Prostate gland (tissue), 2 donors: ENCODE measurements around the gene HNRNPA1. TPM values are rescaled to one million over a fixed set of nuclear protein-coding genes. Genes with fewer than 3 reads are reported as not detected.

Experiments used
- DNase-seq: peaks from one replicate; pipeline ENCODE4 v3.0.0-alpha.2; 2019; ENCODE audit warnings: low spot score
- H3K27ac ChIP-seq, 2 donors: fragments of 200-600 bp; sonication (generic); 2 replicates each; pipeline ENCODE4 v1.5.1; 2017 to 2019
- H3K27me3 ChIP-seq: fragments of 200-600 bp; sonication (generic); replicated peaks from 2 replicates; pipeline ENCODE4 v1.5.1; 2019; ENCODE audit not compliant: insufficient read depth
- H3K36me3 ChIP-seq, 2 donors: fragments of 200-600 bp; sonication (generic); 1 replicate in 1 of 2; 2 replicates in 1 of 2; pipeline versions ENCODE4 v1.5.1 to v1.8.1; 2017 to 2019
- H3K4me1 ChIP-seq: fragments of 200-600 bp; sonication (generic); replicated peaks from 2 replicates; pipeline ENCODE4 v1.5.1; 2019
- H3K4me3 ChIP-seq, 2 donors: fragments of 200-600 bp; sonication (generic); 2 replicates each; pipeline ENCODE4 v1.5.1; 2017 to 2019
- H3K9me3 ChIP-seq: fragments of 200-600 bp; sonication (generic); 2 replicates; pipeline ENCODE4 v1.5.1; 2017
- POLR2A ChIP-seq: fragments of 450-650 bp; IDR thresholded peaks from one replicate; pipeline ENCODE4 v1.6.1; 2016; ENCODE audit warnings: antibody characterized with exemption, mild to moderate bottlenecking
- POLR2AphosphoS5 ChIP-seq: sonication (generic); formaldehyde crosslinking; IDR thresholded peaks from one replicate; pipeline ENCODE4 v1.6.1; 2017; ENCODE audit warnings: antibody characterized with exemption
- WGBS: methylation state at CpG from one replicate; pipeline ENCODE4 v1.1.5; 2018; 5-methylcytosine and 5-hydroxymethylcytosine counted together
- intact Hi-C: fragments of 100-400 bp; cut with DNase I; formaldehyde crosslinking; loops from one replicate; pipeline ENCODE4 v1.14.2; 2022
- total RNA-seq, 2 donors: library from RNA; depleted of rRNA; stranded (reverse); fragments of >200 nt; gene quantifications; one replicate each; pipeline ENCODE4 v1.1.0, GENCODE V29; 2016
- TF ChIP-seq, protein P1 (sequence below), 4 experiments: fragments of 200-600 bp in 2 of 4; fragments of 450-650 bp in 2 of 4; sonication (generic) in 2 of 4; IDR thresholded peaks; 1 replicate in 3 of 4; 2 replicates in 1 of 4; pipeline ENCODE4 v1.5.1; 2016 to 2019; ENCODE audit warnings: antibody characterized with exemption in 4 of 4, mild to moderate bottlenecking in 2 of 4, moderate library complexity in 2 of 4

Gene HNRNPA1
- total RNA-seq, 2 donors from 2014 or later, result 419 to 726 TPM

- Histone ChIP-seq H3K9me3 (no peaks in the 10 kb centered on the region), H3K36me3 (no peaks in the 10 kb centered on the region), H3K27me3 (no peaks in the 10 kb centered on the region), H3K4me1 (peaks cover 3% of the 10 kb centered on the region), H3K27ac (peak overlapping the region; percentile 9 to 38), H3K4me3 (peak overlapping the region; percentile 8 to 17)
- TF ChIP-seq, protein P1, sequence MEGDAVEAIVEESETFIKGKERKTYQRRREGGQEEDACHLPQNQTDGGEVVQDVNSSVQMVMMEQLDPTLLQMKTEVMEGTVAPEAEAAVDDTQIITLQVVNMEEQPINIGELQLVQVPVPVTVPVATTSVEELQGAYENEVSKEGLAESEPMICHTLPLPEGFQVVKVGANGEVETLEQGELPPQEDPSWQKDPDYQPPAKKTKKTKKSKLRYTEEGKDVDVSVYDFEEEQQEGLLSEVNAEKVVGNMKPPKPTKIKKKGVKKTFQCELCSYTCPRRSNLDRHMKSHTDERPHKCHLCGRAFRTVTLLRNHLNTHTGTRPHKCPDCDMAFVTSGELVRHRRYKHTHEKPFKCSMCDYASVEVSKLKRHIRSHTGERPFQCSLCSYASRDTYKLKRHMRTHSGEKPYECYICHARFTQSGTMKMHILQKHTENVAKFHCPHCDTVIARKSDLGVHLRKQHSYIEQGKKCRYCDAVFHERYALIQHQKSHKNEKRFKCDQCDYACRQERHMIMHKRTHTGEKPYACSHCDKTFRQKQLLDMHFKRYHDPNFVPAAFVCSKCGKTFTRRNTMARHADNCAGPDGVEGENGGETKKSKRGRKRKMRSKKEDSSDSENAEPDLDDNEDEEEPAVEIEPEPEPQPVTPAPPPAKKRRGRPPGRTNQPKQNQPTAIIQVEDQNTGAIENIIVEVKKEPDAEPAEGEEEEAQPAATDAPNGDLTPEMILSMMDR (IDR thresholded peaks at IDR 0.05), result no peak
- TF ChIP-seq POLR2A, result no peak
- no peak for TF ChIP-seq POLR2AphosphoS5
- peak; percentile 38 for DNase-seq
- 8% methylated on average over 11 of the region's 11 CpGs for WGBS
- intact Hi-C loops, result no loop called here
Observed at GRCh38 chr12:54259194-54260011, 21.1 kb upstream of the HNRNPA1 start.

GRCh38 chr12:54261815-54262402, 18.6 kb upstream of the HNRNPA1 start:
- TF ChIP-seq POLR2AphosphoS5, result no peak
- TF ChIP-seq POLR2A, result no peak
- TF ChIP-seq, protein P1 (IDR thresholded peaks at IDR 0.05), result no peak
- no peaks in the 10 kb centered on the region for H3K27me3 ChIP-seq
- peaks cover 3% of the 10 kb centered on the region for H3K4me1 ChIP-seq
- H3K36me3 ChIP-seq, result no peaks in the 10 kb centered on the region
- H3K27ac ChIP-seq, result no peak overlapping the region
- no peak for DNase-seq
- no peak overlapping the region for H3K4me3 ChIP-seq
- intact Hi-C loops, result no loop called here
- H3K9me3 ChIP-seq, result no peaks in the 10 kb centered on the region
- WGBS, result 54% methylated on average over 5 of the region's 5 CpGs

- peaks cover 3% of the 10 kb centered on the region for H3K4me1 ChIP-seq
- intact Hi-C loops, result no loop called here
- no peak for DNase-seq
- no peaks in the 10 kb centered on the region for H3K27me3 ChIP-seq
- no peak overlapping the region for H3K27ac ChIP-seq
- WGBS, result 22% methylated on average over 4 of the region's 4 CpGs
- no peak for TF ChIP-seq POLR2A
- TF ChIP-seq, protein P1 (IDR thresholded peaks at IDR 0.05), result no peak
- TF ChIP-seq POLR2AphosphoS5, result no peak
- no peaks in the 10 kb centered on the region for H3K36me3 ChIP-seq
- no peak overlapping the region for H3K4me3 ChIP-seq
- no peaks in the 10 kb centered on the region for H3K9me3 ChIP-seq
Observed at GRCh38 chr12:54262403-54262925, 18.1 kb upstream of the HNRNPA1 start.

- WGBS, result 57% methylated on average over 4 of the region's 4 CpGs
- intact Hi-C loops, result no loop called here
- TF ChIP-seq POLR2AphosphoS5, result no peak
- Histone ChIP-seq H3K27ac (no peak overlapping the region), H3K4me3 (no peak overlapping the region), H3K27me3 (no peaks in the 10 kb centered on the region), H3K9me3 (no peaks in the 10 kb centered on the region), H3K36me3 (no peaks in the 10 kb centered on the region), H3K4me1 (no peaks in the 10 kb centered on the region)
- DNase-seq, result no peak
Observed at GRCh38 chr12:54265364-54265812, 15.1 kb upstream of the HNRNPA1 start.

DNA sequence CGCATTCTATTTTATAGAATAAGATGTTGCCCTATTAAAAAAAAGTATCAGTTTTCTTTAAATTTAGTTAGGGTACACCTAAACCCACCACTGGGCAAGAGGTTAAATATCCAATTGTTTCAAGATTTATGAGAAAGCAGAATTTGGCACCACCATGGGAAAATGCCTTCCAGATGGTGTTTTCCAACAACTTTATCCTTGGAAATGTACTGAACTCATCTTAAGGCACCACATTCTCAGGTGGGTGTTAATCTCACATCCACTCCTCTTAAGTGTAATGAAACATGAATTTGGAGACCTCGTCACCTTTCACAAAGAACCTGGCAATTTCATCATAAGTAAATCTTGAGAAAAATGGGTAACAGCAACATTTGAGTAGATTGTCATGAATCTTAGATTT, 13.7 kb upstream of the HNRNPA1 start:
- no peaks in the 10 kb centered on the region for H3K27me3 ChIP-seq
- no peak overlapping the region for H3K4me3 ChIP-seq
- no peak overlapping the region for H3K27ac ChIP-seq
- whole genome bisulfite sequencing, result 96% methylated on average over 2 of the region's 2 CpGs
- H3K36me3 ChIP-seq, result no peaks in the 10 kb centered on the region
- DNase-seq, result no peak
- H3K9me3 ChIP-seq, result no peaks in the 10 kb centered on the region
- TF ChIP-seq POLR2AphosphoS5 (no peak), POLR2A (no peak)
- TF ChIP-seq, protein P1 (IDR thresholded peaks at IDR 0.05), result no peak
- H3K4me1 ChIP-seq, result no peaks in the 10 kb centered on the region
- intact Hi-C loops, result no loop called here
